NCI-H82 treated with DMSO at 0.1 percent for 48 hours (cell line): ENCODE measurements around the gene SMIM14.
"Not testable (repeated sequence)": the region's sequence is repeated elsewhere in the genome, so short reads cannot be mapped to it uniquely, and the experiment has no call there.

ENCODE experiments used
- DNase-seq: peaks from one replicate; lab custom pipeline; 2025; ENCODE audit not compliant: unreplicated experiment; lab: John Stamatoyannopoulos, UW

The SMIM14 gene

DNA sequence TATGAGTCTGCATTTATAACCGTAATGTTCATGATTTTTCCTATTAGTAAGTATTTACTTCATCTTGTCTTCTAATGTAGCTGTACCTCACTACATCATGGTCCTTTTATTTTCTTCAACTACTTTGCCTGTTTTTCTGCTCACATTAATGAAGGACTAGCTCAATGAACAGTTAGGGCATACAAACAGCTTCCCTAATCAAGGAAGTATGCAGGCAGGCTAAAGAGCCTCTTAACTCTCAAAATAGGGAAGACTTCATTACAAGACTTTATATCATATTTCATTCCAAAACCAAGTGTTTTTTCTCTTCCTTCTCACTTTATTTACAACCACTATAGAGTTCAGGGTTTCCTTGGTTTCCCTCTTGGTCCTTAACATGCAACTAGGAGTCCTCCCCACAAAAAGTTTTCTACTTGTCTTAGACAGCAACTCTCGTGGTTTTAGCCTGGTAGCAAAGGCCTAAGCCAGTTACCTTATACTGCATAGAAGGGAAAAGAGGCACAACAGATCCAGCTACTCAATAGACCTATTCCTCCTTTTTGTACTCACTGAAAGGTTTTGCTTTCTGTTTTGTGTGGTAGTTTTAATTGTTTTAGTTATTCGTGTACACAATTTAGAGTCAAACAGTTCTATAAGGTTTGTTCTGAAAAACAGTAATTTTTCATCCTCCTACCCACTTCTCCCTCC, 40.8 kb downstream of the SMIM14 start:
- no peak for DNase-seq

DNA sequence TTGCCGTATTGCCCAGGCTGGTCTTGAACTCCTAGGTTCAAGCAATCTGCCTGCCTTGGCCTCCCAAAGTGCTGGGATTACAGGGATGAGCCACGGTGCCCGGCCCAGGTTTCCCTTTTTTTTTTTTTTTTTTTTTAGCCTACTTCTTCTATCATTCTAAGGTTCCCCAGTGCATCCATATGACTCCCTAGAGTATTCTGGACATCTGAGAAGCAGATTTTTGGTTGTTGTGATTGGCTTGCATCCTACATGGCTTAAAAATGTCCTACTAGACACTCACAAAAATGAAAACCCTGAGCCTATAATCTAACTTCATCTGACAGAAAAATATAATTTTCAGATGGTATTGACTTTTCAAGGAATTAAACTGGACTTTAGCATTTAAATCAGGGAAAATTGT, 41.7 kb downstream of the SMIM14 start:
- DNase-seq: no peak

DNA sequence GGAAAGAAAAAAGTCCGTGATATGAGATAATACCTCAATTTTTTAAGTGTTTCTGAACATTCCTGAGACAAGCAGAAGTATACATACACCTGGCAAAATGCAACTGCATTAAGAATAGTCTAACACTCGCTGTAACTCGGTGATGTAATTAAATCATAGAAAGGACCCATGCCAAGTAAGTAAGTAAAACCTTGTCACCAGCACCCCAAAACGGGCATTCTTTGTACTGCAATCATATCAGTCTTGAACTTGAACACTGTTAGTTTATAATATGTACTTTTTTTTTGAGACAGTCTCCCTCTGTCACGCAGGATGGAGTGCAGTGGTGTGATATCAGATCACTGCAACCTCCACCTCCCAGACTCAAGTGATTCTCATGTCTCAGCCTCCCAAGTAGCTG, 47.4 kb downstream of the SMIM14 start:
- no peak for DNase-seq

DNA sequence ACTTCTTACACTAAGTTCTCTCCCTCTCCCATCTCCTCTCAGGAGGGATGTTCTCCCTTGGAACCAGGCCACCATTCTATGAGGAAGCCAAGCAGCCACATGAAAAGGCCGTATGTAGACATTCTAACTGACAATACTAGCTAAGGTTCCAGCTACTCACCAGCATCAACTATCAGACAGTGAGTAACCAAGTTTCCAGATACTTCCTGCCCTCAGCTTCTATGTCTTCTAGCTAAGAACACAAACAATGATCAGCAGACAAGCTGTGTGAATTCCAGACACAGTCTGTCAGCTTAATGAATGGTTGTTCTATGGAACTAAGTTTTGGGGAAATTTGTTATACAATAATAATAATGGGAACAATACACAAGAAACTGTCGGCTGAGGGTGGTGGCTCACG, 50.8 kb downstream of the SMIM14 start:
- DNase-seq: no peak

DNA sequence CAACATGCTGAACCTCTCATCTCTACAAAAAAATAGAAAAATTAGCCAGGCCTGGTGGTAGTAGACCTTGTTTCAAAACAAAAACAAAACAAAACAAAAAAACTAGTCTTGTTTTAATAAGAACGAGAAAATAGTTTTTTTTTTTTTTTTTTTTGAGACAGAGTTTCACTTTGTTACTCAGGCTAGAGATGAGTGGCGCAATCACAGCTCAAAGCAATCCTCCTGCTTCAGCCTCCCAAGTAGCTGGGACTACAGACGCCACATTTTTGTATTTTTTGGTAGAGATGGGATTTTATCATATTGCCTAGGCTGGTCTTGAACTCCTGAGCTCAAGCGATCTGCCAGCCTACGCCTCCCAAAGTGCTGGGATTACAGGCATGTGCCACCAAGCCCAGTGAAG, 63.7 kb downstream of the SMIM14 start:
- DNase-seq: no peak

DNA sequence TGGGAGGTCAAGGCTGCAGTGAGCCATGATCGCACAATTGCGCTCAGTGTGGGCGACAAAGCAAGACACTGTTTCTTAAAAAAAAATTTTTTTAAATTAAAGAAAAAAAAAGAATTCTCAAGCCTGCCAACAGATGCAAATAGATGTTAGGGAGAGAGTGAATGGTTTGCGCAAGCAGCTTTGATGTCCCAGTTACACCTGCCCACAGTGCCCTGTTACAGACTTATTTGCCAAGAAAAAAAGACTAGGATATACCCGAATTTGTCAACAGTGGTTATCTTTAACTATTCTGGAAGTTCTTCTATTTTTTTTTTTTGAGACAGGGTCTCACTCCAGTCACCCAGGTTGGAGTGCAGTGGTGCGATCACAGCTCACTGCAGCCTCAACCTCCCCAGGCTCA, 67.2 kb downstream of the SMIM14 start:
- no peak for DNase-seq

DNA sequence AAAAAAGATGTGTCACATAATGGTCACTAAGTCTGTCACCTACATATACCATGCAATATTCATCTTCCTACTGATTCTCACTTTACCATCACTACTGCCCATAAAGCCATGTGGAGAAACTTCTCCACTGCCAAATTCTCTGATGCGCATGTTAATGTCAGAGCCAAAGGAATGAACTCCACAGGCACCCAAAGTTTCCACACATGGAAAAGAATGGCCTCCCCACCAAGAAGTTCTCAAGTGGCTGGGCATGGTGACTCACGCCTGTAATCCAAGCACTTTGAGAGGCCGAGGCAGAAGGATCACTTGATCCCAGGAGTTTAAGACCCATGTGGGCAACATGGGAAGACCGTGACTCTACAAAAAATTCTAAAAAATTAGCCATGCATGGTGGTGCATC, 67.6 kb downstream of the SMIM14 start:
- no peak for DNase-seq

DNA sequence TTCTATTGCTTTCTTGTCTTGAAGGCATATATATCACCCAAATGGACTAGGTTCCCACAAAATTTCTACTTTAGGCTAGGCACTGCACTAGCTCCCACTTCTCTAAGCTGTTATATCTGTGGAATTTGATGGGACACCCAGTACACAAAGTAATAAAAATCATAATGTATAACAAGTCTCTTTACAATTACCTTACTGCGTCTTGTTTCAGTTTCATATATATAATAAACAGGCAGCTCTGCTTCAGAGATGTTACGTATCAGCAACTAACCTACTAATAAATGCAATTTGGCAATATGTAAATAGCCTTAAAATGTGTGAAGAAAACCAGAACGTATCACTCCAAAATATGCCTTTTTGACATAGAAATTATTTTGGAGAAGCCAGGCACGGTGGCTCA, 69.5 kb downstream of the SMIM14 start:
- DNase-seq: no peak

DNA sequence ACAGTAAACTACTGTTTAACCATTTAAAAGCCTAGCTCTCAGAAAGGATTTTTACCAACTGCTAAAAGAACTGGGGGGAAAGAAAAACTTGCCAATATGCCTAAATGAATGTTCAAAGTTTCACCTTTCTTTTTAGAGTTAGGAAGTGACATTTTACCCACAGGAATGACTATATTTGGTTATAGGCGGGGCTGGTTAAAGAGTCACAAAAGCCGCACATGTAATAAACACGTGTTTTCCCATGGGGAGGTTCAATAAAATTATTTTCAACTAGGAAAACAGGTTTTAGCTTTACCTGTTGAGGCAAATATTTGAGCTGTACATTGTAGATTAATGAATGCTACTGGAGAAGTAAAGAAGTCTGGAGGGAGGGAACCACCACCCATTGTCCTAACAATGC, 69.9 kb downstream of the SMIM14 start:
- no peak for DNase-seq

DNA sequence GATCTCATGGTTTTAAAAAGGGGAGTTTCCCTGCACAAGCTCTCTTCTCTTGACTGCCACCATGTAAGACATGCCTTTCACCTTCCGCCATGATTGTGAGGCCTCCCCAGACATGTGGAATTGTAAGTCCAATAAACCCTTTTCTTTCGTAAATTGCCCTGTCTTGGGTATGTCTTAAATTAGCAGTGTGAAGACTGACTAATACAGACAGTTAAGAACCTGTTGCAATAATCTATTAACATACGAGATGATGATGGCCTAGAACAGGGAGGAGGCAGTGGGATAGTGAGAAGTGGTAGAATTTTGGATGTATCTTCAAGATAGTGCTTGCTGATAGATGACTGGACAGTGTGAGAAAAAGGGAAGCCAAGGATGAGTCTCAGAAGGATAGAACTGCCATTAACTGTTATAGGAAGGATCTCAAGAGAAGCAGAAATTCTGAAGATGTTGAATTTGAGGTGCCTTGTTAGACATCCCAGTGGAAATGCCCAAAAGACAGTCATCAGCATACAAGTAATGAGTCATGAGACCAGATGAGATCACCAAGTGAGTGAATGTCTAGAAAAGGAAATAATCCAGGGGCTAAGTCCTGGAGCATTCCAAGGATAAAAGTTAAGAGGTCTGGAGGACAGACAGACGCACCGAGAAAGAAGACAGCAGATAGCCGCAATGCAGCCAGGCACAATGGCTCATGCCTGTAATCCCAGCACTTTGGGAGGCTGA, 72.6 kb downstream of the SMIM14 start:
- no peak for DNase-seq

DNA sequence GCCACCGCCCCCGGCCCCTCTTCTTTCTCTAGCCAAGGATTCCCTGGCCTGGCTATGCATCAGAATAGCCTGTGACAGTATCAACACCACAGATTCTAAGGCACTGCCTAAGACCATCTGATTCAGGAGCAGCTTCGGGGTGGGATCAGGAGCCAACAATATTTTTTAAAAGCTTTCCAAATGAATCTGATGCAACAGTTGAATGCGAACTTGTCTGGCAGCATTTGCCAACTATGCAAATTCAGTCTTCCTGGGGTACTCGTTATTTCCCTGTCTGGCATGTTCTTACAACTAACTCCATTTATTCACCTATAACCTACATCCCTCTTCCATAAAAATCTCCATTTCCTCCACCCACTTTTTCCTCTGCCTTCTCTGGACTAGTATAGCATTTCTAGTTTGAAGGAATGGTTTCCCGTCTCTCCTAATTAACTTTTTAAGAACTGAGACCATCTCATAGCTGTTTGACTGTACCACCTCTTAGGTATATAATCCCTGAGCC, 75.3 kb downstream of the SMIM14 start:
- DNase-seq: no peak

DNA sequence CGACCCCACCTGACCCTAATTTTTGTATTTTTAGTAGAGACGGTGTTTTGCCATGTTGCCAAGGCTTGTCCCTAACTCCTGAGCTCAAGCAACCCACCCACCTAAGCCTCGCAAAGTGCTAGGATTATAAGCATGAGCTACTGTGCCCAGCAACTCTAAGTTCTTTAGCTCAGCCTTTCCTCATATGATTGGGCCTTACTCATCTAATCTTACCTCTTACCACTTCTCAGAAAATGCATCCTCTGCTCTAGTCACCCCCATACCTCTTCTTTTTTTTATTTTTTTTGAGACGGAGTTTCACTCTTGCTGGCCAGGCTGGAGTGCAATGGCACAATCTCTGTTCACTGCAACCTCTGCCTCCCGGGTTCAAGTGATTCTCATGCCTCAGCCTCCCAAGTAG, 75.9 kb downstream of the SMIM14 start:
- DNase-seq: no peak

DNA sequence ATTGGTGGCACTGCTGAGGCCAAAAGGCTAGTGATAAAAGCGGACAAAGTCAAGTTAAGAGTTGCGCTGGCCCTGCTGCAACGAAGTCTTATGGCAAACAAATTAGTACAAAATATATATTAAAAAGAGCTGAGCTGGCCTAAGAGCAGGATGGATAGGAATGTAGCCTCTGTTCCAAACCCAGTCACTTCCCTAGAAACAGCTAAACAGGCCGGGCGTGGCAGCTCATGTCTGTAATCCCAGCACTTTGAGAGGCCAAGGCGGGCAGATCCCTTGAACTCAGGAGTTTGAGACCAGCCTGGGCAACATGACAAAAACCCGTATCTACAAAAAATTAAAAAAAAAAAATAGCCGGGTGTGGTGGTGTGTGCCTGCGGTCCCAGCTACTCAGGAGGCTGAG, 79.0 kb downstream of the SMIM14 start:
- no peak for DNase-seq

DNA sequence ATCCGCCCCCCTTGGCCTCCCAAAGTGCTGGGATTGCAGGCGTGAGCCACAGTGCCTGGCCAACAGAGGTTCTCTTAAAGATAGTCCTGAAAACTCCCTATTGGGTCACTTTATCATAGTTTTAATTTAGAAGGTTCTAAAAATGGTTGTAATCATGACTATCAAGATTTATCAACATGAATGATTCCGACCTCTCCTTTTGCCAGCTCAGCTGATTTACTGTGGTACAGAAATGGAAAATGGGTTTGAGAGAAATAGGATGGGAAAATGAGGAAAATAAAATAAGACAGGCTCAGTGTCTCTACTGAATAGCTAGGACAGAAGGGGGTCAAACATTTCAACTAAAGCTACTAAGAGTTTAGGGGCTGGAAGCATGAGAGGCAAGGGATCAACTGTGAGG, 83.2 kb downstream of the SMIM14 start:
- no peak for DNase-seq

DNA sequence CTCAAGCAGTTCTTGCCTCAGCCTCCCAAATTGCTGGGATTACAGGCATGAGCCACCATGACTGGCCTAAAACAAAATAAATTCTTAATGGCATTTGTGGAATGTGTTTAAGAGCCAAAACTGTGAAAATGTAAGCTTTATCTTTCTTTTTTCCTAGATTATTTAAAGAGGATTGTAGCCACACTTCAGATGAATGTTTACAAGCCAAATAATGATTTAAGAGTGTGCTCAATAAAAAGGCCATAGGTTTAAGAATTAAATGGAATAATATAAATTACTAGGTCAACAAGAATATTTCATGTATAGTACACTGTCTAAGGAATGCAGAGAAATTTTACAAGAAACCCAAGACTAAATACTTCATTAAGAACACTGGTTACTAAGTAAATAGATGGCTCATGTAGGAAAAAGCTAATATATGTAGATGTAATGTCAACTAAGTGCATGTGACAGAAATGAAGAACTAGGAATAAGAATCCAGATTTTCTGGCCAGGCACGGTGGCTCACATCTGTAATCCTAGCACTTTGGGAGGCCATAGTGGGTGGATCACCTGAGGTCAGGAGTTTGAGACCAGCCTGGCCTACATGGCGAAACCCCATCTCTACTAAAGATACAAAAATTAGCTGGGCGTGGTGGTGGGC, 90.1 kb downstream of the SMIM14 start:
- DNase-seq: no peak

DNA sequence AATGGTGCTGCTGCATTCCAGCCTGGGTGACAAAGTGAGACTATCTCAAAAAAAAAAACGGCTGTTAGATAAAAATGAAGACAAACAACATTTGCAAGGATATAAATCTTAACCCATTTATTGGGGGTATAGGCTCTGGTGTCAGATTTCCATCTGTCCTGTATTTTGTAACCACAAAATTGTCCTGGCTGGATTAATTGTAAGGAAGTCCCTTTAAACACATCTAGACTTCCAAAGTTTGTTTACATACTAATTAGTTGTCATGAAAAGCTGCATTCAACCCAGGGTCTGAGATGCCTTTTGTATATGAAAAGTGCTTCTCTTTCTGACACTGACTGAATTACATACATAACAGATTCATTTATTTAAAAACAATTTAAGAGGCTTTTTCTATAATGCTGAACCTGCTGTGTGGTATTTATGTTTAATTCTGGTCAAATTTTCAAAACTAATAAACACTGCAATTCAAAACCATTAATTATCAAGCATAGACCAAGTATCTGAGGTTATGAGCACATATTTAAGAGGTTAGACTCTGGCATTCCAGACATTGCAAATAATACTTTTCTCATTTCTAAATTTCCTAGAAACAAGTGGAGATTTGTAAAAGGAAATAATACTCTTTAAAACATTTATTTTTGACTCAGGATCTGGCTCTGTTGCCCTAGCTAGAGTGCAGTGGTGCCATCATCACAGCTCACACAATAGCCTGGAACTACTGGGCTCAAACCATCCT, 93.9 kb downstream of the SMIM14 start:
- DNase-seq: no peak

DNA sequence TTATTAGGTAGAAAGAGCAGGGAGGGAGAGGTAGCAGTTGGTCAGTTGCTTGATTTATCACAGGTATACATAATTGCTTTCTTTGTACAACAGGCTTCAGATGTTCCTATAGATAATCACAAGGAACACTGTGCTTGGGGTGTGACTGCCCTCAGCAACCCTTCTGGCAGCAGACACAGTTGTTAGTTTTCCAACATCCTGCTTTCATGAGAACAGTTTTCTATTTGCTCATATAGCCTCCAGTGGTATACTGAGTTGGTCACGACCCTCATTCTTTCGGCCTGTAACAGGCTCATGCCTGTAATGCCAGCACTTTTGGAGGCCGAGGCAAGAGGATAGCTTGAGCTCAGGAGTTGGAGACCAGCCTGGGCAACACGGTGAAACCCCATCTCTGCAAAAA, 94.6 kb downstream of the SMIM14 start:
- DNase-seq: not testable (repeated sequence)

DNA sequence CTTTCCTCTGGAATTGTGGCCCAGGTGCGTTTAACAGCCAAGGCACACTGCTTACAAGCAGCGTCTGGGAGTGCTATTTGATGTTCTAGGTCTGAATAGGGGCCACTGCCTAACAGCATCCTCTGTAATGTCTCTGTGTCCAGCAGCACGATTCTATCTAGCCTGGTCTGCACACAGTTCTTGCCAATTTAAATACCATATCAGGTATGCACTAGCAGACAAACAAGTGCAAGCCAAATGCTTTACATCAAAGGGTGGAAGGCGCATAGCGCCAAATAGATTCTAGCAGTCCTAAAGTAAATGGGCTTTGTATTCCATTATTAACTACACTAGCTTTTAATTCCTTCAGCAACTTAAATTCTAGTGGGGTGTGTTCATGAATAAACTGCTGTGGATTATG, 95.6 kb downstream of the SMIM14 start:
- no peak for DNase-seq

DNA sequence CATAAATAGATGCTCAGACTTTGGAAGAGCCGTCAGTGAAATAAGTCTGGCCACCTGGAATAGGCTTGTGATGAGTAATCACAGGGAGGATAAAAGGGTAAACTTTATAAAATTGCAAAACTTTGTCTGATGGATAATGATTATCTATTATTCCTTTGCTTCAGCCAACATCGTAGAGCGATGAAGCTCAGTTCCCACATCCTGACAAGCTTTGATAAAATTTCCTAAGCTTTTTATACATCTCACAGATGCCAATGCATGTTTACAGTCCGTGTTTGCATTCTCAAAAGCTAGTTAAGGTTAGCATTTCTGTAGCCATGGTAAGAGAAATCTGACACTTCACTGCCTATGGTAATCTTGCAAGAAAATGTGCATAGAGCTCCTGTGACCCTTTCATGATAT, 96.1 kb downstream of the SMIM14 start:
- no peak for DNase-seq

DNA sequence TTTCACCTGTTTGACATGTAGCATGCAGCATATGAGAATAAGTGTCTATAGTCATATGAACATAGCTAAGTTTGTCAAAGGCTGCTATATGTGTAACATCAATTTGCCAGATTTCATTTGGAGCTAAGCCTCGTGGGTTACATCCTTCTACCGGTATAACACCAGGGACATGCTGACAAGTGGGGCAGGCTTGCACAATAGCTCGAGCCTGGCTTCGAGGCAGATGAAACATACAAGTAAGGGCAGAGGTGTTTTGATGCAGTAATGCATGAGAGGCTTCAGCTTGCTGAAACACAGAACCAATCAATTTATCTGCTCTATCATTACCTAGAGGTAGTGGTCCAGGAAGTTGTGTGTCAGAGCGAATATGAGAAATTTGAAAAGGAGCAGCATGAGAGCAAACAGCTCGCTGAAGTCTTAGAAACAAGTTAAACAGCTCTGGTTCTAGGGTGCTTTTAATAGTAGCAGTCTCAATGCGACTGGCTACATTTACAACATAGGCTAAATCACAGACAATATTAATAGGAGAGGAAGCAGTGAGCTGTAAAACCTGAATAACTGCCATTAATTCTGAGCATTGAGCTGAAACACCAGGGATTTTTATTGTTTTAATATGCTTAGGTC, 96.6 kb downstream of the SMIM14 start:
- no peak for DNase-seq

DNA sequence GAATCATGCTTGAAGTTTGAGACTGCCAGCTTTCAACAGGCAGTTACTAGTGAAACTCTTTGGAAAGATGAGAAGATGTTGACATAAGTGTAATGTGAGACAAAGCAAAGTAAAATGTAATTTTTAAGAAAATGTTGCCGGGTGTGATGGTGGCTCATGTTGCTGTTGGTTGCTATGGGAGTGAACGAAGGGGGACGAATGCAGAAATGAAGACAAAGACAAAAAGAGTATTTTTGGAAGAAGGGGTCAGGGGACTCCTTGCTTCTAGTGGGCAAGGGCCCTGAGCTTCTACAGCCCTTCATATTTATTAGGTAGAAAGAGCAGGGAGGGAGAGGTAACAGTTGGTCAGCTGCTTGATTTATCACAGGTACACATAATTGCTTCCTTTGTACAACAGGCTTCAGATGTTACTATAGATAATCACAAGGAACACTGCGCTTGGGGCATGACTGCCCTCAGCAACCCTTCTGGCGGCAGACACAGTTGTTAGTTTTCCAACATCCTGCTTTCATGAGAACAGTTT, 99.5 kb downstream of the SMIM14 start:
- DNase-seq: no peak
